ENCODE results near the gene SERPINC1.

DNA sequence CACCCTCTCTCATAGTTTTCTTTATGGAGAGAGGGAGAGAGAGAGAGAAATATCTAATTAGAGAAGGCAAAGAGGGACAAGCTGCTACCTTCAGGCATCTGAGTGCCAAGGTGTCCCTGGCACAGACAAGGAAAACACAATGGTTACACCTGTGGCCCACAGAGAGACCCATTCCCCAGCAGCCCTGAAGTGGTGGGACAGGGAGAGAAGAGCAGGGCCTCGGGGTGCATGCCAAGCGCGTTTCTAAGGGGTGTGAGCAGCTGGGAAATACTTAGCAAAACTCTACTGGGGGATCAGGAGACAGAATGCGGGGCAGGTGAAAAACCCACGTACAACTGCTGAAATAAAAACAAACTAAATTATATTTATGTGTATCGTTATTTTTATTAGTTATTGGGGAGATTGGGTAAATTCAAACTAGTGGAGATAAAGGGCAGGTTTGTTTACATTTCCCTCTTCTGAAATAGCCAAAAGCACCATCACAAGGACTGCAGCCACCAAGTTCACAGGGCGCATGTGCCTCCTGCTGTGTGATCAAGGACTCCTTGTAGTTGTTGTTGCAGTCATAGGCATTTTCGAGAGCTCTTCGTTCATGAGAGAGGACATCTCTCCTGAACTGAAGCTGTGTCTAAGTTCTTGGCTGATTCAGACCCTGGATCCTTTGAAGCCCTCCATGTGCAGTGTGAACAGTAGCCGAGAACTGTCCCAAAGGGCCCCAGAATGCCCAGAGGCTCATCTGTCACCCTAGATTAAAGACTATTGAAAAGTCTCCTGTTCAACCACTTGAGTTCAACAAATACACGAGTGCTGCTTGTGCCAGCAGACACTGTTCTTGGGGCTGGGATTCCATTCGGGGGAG is 737 bp upstream of the SERPINC1 start:
- TF ChIP-seq, protein P1, sequence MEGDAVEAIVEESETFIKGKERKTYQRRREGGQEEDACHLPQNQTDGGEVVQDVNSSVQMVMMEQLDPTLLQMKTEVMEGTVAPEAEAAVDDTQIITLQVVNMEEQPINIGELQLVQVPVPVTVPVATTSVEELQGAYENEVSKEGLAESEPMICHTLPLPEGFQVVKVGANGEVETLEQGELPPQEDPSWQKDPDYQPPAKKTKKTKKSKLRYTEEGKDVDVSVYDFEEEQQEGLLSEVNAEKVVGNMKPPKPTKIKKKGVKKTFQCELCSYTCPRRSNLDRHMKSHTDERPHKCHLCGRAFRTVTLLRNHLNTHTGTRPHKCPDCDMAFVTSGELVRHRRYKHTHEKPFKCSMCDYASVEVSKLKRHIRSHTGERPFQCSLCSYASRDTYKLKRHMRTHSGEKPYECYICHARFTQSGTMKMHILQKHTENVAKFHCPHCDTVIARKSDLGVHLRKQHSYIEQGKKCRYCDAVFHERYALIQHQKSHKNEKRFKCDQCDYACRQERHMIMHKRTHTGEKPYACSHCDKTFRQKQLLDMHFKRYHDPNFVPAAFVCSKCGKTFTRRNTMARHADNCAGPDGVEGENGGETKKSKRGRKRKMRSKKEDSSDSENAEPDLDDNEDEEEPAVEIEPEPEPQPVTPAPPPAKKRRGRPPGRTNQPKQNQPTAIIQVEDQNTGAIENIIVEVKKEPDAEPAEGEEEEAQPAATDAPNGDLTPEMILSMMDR (IDR thresholded peaks at IDR 0.05) = no peak
- TF ChIP-seq POLR2AphosphoS5 (IDR thresholded peaks at IDR 0.05) (no peak), POLR2A (IDR thresholded peaks at IDR 0.05) (no peak), EP300 (IDR thresholded peaks at IDR 0.05) (no peak)

Data from suprapubic skin (tissue), 4 donors.